ENCODE results near the gene HHLA2. TPM values are rescaled to one million over a fixed set of nuclear protein-coding genes. Genes with fewer than 3 reads are reported as not detected.
"Not testable (repeated sequence)": the region's sequence is repeated elsewhere in the genome, so short reads cannot be mapped to it uniquely, and the experiment has no call there.

Gene HHLA2
- total RNA-seq, 1 experiment from 2014 or later: not detected

DNA sequence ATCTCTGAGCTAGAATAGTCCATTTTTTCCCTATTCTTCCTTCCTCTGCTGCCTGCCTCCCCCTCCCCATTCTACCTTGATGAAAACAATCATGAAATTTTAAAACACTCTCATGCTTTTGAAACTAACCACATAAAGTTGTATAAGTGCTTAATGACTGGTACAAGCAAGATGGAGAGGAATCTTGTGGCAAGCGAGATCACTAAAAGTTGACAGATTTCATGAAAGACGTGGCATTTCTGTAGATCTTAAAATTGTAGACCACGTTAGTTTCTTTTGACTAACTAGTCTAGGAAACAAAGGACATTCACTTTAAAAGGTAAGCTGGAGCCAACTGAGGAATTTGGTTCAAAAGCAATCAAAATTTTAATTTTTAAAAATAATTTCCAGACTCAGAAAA, 35.4 kb downstream of the HHLA2 start:
- no peak for DNase-seq (ENCODE audit: low spot score)
- in situ Hi-C loops (cut with HindIII; ENCODE audit: low sequenced_read_pairs): no loop called here

DNA sequence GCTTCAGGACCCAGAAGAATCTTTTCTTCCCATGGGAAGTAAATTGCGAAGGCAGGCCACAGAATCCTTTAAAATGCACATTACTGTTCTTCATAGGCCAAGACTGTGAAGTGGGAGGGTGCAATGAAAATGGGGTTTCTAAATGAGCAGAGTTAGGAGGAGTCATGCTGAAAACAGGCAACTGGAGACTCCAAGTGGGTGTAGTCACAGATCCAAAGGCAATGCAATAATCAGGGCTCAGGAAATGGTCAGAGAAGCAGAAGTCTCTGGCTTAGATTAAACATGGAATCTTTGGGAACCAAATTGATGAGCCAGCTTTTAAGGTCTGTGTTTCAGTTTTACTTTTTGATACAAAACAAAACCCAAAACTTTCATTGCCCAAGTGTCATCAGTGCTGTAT, 37.6 kb downstream of the HHLA2 start:
- in situ Hi-C loops (cut with HindIII; ENCODE audit: low sequenced_read_pairs): no loop called here
- no peak for DNase-seq (ENCODE audit: low spot score)

DNA sequence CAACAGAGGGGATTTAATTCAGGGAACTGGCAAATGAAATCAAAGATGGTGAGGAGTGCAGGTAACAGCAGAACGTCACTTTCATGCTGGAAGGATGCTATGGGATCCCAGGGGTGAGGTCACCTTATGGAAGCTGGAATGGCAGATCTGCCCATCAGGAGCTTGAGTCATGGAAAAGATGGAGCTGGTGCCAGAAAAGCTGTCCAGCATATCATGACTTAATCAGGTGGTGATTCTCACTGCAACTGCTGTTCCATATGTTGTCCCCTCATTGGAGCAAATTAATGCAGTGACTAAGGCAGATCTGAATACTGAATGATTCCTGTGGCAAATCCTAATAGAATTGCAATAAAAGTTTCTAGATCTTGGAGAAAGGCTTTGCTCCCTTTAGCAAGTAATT, 38.4 kb downstream of the HHLA2 start:
- no peak for DNase-seq (ENCODE audit: low spot score)
- in situ Hi-C loops (cut with HindIII; ENCODE audit: low sequenced_read_pairs): no loop called here

DNA sequence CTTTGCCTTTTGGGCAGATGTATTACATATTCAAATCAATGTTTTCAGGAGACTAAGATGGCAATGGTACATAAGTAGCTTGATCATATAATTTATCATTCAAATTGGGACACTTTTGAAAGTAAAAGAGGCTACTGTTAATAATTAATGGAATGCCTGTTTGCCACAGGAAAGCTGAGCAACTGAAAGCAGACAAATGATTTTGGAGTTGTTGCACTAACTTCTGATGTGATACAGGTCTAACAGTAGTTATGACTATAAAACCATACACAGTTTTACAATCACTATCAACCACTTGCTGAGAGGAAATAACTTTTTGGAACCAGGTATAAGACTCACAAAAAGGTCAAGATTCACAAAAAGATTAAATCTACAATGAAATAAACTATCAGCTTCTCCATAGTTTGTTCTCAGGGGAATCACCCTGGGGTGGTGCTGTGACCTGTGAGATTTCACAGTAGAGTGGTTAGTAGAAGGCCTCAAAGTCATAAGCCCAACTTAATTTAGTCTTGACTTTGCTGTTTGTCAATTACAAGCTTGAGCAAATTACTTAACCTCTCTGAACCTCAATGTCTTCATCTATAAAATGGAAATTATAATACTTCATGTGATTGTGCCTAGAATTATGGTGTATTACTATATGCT, 42.7 kb downstream of the HHLA2 start:
- in situ Hi-C loops (cut with HindIII; ENCODE audit: low sequenced_read_pairs): no loop called here
- no peak for DNase-seq (ENCODE audit: low spot score)

DNA sequence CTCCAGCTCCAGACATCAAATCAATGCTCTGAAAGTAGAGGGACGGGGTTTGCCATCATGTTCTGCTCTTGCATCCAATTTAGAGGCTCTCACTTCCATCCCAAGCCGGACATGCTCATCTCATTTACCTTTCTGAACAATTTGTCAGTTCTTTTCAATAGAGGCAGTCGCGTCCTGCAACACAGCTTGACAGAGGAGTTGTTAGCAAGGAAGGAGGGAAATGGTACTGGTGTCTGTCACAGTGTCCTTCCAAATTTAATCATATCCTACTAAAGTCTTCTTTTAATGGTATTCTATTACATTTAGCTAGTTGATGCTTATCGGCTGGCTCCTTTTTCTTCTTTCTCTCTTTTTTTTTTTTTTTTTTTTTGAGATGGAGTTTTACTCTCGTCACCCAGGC, 45.6 kb downstream of the HHLA2 start:
- no peak for DNase-seq (ENCODE audit: low spot score)
- in situ Hi-C loops (cut with HindIII; ENCODE audit: low sequenced_read_pairs): no loop called here

DNA sequence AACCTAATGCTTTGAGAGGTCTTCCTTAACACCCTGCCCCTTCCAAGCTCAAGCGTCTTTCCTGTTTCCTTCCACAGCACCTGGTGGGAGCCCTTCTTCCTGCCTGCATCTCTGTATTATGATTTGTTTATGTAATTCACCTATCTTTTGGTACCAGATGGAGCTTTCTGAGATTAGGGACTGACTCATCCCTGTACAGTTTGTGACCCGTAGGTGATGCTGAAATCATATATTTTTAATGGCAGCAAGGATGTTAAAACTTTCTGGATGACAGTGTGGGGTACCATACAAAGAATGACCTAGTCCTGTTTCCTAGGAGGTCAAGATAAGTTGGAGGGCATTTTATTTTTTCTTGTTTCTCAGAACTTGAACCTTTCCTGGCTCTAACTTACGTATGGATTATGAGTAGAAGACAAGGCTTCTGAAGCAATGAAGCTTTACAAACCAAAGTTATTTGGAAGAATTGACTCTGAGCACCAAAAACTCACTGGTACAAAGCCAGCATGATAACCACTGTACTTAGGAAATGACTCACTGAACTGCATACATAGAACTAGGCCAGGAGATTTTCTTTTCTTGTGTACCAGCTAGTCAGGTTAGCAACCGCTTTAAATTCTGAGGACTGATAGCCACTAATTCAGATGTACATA, 46.6 kb downstream of the HHLA2 start:
- in situ Hi-C loops (cut with HindIII; ENCODE audit: low sequenced_read_pairs): no loop called here
- no peak for DNase-seq (ENCODE audit: low spot score)

DNA sequence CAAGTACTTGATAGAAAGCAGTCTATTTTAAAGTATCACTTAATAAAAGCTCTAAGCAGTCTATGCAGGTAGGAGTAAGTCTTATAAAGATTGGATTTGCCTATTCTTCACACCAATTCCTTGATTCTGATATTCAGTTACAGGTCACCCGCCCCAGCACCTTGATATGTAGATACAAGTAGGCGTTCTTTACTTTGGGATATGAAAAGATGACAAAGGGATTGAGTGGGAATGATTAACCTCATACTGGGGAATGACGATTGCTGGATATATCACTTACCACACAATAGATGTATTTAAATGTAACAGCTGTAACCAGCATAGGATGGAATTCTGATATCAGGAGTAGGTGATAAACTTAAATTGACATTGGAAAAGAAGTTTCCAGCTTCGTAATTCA, 47.1 kb downstream of the HHLA2 start:
- in situ Hi-C loops (cut with HindIII; ENCODE audit: low sequenced_read_pairs): no loop called here
- no peak for DNase-seq (ENCODE audit: low spot score)

DNA sequence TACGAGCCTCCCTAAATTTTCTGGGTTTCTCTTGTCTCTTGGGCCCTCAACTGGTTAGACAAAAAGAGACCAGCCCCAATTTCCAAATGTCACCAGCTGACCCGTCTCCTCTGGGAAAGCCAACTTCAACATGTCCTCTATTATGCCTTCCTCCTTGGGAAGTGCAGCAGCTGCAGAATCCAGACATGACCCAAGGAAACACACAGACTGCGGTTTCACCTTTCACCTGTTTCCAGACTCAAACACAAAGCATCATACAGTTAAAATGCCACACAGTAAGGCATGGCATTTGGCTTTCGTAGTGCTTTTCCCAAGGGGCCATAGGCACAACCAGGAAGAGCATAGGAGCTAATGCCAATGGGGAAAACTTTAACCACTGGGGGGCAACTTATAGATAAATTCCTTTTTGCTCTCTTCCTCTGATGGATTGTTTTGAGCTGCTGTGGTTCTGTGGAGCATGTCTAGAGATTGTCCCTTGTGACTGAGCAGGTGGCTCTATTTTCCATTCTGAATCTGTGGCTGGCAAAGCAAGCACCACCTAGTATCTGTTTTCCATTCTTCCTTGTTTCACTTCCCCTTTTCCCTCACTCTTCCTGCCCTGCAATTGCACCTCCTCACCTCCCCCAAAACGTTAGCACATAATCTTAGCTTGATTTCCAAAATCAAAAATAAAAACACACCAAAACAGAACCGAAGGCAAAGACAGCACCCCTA, 49.3 kb downstream of the HHLA2 start:
- no peak for DNase-seq (ENCODE audit: low spot score)
- in situ Hi-C loops (cut with HindIII; ENCODE audit: low sequenced_read_pairs): no loop called here

DNA sequence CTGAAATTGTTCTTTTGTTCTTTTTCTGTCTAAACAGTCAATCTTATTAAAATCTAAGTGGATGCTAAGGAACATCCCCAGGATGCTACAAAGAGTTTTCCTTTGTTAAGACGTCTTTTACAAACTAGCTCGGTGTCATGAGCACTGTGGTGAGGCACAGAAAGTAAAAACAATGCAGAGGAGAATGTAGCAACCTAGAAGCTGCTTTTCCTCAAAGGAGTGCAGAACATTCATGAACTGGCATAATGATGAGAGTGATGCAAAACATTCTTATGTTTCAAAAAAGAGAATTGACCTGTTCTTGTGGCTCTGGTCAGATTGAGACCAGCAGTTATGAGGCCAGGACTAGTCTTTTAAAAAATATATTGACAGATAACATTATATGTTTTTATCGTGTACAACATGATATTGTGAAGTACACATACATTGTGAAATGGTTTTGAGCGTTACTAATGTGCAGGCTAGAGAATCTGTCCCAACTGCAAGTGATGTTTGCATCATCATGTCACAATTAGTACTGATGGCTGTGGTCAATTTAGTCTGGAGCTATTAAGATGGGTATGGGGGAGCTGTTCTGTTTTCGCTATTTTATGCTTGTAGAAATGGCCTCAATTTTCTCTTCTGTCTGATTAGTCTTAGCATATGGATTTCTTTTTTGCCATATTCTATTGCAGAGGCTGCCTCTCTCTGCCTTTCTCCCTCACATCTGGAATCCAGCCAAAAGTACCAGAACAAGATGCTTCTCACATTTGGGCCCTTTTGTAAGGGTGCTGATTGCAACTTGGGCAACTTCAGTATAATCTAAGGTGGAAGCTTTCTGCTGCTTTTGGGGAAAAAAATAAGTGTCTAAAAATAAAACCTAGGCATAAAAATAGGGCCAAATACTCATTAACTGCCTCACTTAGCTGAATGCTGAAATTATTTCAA, 50.2 kb downstream of the HHLA2 start:
- in situ Hi-C loops (cut with HindIII; ENCODE audit: low sequenced_read_pairs): no loop called here
- no peak for DNase-seq (ENCODE audit: low spot score)

DNA sequence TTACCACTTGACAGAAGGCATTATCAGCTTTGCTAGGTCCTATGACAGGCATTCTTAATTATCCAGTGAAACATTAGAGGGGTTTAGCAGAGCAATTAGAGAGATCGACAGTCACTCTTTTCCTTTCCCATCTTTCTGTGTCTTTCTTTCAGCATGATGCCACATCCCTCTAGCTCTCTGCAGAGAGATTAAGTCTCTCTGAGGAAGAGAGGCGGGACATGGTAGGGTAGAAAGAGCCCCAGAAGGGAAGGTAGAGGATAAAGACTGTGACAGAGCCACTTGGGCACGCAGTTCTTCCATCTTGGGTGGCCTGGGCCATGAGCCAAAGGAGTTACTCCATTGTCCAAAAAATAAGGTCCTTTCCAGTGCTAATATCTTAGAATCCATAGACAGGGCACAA, 55.8 kb downstream of the HHLA2 start:
- no peak for DNase-seq (ENCODE audit: low spot score)
- in situ Hi-C loops (cut with HindIII; ENCODE audit: low sequenced_read_pairs): no loop called here

DNA sequence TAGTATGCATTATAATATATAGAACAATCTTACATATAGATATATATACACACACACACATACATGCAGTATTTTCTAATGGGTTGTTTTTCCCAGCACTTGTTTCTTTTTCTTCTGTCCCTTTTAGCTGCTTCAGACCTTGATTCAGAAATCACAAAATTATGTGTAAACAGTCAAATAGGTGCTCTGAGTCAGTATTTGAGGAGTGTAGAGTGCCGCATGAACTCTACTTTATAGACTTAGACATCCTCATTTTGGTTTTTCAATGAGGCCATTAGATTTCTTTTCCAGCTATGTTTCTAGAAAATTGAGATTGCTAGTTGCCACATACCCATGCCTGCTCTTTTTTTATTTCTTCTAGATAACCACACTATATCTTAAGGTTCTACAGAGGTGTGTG, 58.2 kb downstream of the HHLA2 start:
- DNase-seq (ENCODE audit: low spot score): no peak
- in situ Hi-C loops (cut with HindIII; ENCODE audit: low sequenced_read_pairs): no loop called here

DNA sequence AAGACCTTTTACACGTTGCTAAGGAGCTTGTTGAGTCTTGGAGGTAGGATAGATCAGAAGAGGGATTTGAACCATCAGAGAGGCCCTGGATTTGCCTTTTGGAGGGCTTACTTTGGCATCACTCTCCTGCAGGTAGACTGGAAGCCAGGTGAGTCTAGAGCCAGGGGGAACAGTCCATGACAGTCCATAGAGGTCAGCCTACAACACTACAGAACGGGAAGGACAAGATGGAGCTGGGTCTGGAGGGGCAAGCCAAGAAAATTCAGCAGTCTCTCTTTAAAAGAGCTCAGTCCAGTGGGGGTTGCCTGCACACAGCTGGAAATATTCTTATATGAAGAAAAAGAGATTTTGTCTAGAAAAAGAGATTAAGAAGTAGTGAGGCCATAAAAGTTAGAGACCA, 60.7 kb downstream of the HHLA2 start:
- in situ Hi-C loops (cut with HindIII; ENCODE audit: low sequenced_read_pairs): no loop called here
- DNase-seq (ENCODE audit: low spot score): no peak

DNA sequence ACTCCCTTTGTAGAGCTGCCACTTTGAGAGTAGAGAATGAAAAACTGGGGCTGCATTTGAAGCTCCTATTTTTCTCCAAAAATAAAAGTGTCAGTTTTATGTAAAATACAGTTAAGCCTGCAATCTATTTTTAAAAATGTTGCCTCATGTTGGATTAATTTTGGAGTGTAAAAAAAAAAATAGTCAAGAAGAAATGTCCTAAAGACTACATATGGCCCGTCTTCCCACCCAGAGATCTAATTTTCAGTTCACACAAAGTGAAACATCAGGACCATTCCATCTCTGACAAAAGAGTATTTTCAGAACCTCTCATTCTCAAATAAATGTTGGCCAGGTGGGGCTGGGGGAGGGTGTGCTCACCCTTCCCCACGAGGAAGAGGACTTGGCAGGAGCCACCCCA, 62.7 kb downstream of the HHLA2 start:
- in situ Hi-C loops (cut with HindIII; ENCODE audit: low sequenced_read_pairs): no loop called here
- no peak for DNase-seq (ENCODE audit: low spot score)

DNA sequence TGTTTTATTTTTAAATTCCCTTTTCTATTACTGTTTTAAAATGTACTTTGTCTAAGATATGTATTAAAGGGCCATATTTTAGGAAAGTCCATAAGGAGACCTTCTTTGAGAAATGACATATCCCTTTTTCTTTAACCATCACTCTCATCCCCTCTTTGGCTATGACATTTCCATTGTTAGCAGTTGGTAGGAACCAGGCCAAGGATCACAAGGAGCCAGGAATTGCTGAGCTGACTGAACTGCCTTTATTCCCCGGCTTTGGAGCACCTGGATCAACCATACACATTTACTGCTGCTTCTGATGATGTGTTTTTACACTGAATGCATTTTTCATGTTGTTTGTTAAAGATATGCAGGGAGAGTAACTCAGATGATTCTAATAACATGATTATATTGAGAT, 79.7 kb downstream of the HHLA2 start:
- in situ Hi-C loops (cut with HindIII; ENCODE audit: low sequenced_read_pairs): no loop called here
- DNase-seq (ENCODE audit: low spot score): no peak

DNA sequence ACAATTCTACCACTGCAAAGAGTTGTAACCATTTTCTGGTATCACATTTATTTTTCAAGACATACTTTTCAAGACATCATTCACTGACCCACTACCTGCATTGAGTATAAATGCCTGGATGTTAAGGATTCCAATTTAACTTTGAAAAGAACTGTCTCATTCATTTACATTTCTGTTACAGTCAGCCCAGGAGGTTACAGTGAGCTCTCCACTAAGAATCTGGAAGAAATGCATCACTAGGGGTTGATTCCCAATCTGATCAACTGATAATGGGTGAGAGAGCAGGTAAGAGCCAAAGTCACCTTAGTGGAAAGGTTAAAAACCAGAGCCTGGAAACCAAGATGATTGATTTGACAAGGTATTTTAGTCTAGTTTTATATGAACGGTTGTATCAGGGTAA, 81.0 kb downstream of the HHLA2 start:
- in situ Hi-C loops (cut with HindIII; ENCODE audit: low sequenced_read_pairs): no loop called here
- no peak for DNase-seq (ENCODE audit: low spot score)

DNA sequence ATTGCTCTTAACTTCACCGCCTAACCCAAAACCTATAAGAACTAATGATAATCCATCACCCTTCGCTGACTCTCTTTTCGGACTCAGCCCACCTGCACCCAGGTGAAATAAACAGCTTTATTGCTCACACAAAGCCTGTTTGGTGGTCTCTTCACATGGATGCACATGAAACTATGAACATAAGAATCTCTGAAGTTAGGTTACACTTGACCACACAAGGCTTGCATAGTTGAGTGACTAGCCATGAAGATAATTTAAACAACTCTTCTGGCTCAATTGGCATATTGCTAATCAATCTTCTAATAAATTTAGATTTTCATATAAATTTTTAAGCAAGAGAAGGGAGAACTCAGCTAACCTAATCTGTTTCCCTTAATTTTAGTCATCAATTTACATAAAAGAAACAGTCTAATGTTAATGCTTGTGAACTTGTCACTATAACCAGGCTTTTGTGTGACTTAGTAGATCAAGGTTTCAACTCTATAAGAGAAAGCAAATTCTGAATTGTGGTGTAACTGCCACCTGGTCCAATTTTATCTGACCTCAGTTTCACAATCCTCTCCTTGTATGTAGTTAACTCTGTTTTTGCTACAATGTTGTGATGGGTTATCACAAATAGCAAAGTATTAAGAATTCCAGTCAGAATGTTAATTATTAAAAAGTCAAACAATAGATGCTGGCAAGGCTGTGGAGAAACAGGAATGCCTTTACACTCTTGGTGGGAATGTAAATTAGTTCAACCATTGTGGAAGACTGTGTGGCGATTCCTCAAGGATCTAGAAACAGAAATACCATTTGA, 82.0 kb downstream of the HHLA2 start:
- no peak for DNase-seq (ENCODE audit: low spot score)
- in situ Hi-C loops (cut with HindIII; ENCODE audit: low sequenced_read_pairs): no loop called here

DNA sequence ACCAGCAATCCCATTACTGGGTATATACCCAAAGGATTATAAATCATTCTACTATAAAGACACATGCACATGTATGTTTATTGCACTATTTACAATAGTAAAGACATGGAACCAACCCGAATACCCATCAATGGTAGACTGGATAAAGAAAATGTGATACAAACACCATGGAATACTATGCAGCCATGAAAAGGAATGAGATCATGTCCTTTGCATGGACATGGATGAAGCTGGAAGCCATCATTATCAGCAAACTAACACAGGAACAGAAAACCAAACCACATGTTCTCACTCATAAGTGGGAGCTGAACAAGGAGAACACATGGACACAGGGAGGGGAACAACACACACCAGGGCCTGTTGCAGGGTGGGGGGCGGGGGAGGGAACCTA, 82.6 kb downstream of the HHLA2 start:
- in situ Hi-C loops (cut with HindIII; ENCODE audit: low sequenced_read_pairs); DNase-seq (ENCODE audit: low spot score): not testable (repeated sequence)

DNA sequence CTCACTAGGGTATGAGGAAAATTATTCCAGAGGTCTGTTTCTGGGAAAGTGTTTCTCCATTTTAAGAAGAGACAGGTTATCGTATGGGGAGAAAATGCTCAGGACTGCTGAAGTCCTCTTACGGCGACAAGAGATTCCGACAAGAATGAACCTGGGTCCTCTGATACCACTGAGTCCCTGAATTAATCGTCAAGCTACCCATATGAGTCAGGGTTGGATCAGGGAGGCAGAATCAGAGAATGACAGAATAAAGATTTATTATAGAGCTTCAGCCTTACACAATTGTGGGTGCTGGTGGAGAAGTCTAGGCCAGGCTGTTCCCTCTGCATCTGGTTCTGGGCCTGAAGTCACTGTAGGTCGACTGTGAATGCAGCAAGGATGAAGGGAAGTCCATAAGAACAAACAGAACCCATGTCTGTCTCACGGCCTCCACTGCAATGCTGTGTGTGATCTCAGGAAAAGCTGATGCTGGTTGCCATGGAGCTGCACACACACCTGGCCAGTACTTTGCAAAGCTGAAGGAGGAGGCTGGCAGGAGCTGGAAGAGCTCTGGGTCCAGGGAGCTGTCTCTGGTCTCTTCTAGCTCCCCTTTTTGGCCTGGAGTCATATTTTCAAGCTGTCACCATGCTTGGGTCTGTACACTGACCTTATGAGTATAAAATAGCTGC, 83.9 kb downstream of the HHLA2 start:
- DNase-seq (ENCODE audit: low spot score): no peak
- in situ Hi-C loops (cut with HindIII; ENCODE audit: low sequenced_read_pairs): no loop called here

All from G401 (cell line).